K562 (cell line): Measurements from ENCODE around the gene UTRN. TPM values are rescaled to one million over a fixed set of nuclear protein-coding genes. Genes with fewer than 3 reads are reported as not detected.

Experiments
- ATAC-seq: fragments of 200-7000 bp; cut with Tn5 transposase; 3 replicates; pipeline ENCODE4 v1.9.1; 2020; ENCODE audit warnings: moderate library complexity
- BruUV-seq: library from RNA; stranded (reverse); fragments of 400-500 nt; replicated peaks from 2 replicates; lab custom pipeline; 2021; lab: Mats Ljungman, UMichigan
- CTCF ChIA-PET: fragments of 300-600 bp; formaldehyde crosslinking; extraction: SDS; loops from one replicate; lab custom pipeline; 2021; ENCODE audit warnings: low intra/inter-chr PET ratio; lab: Yijun Ruan, JAX
- POLR2A ChIA-PET: fragments of 300-600, 350-650 bp; sonication (Branson Sonifier 250); formaldehyde crosslinking; extraction: SDS; loops from one replicate; lab custom pipeline; 2021; ENCODE audit warnings: antibody characterized with exemption, inconsistent platforms; lab: Yijun Ruan, JAX
- DNase-seq, 4 experiments: peaks; one replicate each; pipeline versions ENCODE4 v3.0.0 to v3.0.0-alpha.2; 2011 to 2018; ENCODE audit warnings: low spot score in 3 of 4, mixed read lengths in 3 of 4; ENCODE audit errors: extremely low read depth in 1 of 4
- FAIRE-seq: peaks from 2 replicates; lab custom pipeline; 2011; peaks lifted over from hg19 to GRCh38; lab: Jason Lieb, UNC
- H2AFZ ChIP-seq: 2 replicates; pipeline ENCODE4 v1.6.0; 2011; ENCODE audit warnings: low read depth, low read length, control low read depth, inconsistent platforms
- H3K27ac ChIP-seq: fragments of 200-600 bp; 3 replicates; pipeline ENCODE4 v1.8.0; 2011; ENCODE audit warnings: low read depth, mild to moderate bottlenecking, control low read depth, inconsistent platforms, low read length, moderate library complexity, mixed read lengths; ENCODE audit errors: extremely low read depth
- H3K27me3 ChIP-seq, 2 experiments: fragments of 300-600 bp in 1 of 2; 2 replicates in 1 of 2; 3 replicates in 1 of 2; pipeline versions ENCODE4 v1.6.0 to v1.8.0; 2011; ENCODE audit warnings: inconsistent platforms in 2 of 2, low read length in 2 of 2, mild to moderate bottlenecking in 1 of 2, mixed read lengths in 1 of 2, moderate library complexity in 1 of 2; ENCODE audit not compliant: control insufficient read depth in 2 of 2, insufficient read depth in 2 of 2
- H3K36me3 ChIP-seq: fragments of 300-600 bp; 3 replicates; pipeline ENCODE4 v1.8.0; 2011; ENCODE audit warnings: mild to moderate bottlenecking, low read length, inconsistent platforms; ENCODE audit not compliant: control insufficient read depth, insufficient read depth
- H3K4me1 ChIP-seq, 2 experiments: fragments of 200-600 bp in 1 of 2; replicated peaks in 1 of 2; 2 replicates in 1 of 2; 3 replicates in 1 of 2; pipeline versions ENCODE4 v1.5.1 to v1.8.0; 2011; ENCODE audit warnings: inconsistent platforms in 2 of 2, low read length in 2 of 2, mild to moderate bottlenecking in 1 of 2, mixed read lengths in 1 of 2, moderate library complexity in 1 of 2; ENCODE audit not compliant: control insufficient read depth in 2 of 2, insufficient read depth in 2 of 2
- H3K4me2 ChIP-seq: 2 replicates; pipeline ENCODE4 v1.6.1; 2011; ENCODE audit warnings: low read length, control low read depth, inconsistent platforms, mixed read lengths; ENCODE audit not compliant: insufficient read depth
- H3K4me3 ChIP-seq: fragments of 200-600 bp; sonication (generic), shearing (Covaris generic); 2 replicates; pipeline ENCODE4 v1.5.1; 2016; ENCODE audit warnings: control low read depth, inconsistent platforms
- H3K79me2 ChIP-seq: fragments of 200-600 bp; 3 replicates; pipeline ENCODE4 v1.8.0; 2011; ENCODE audit warnings: low read length, inconsistent platforms; ENCODE audit not compliant: control insufficient read depth, insufficient read depth
- H3K9ac ChIP-seq, 2 experiments: 2 replicates each; pipeline versions ENCODE4 v1.6.0 to v1.6.1; 2011; ENCODE audit warnings: low read depth in 2 of 2, low read length in 2 of 2, control low read depth in 1 of 2, inconsistent platforms in 1 of 2, mild to moderate bottlenecking in 1 of 2, mixed read lengths in 1 of 2; ENCODE audit not compliant: insufficient read depth in 1 of 2
- H3K9me1 ChIP-seq: one replicate; pipeline ENCODE4 v1.6.0; 2011; ENCODE audit warnings: inconsistent platforms, mild to moderate bottlenecking, low read length, moderate library complexity; ENCODE audit not compliant: control insufficient read depth, insufficient read depth
- H3K9me3 ChIP-seq: replicated peaks from 2 replicates; pipeline ENCODE4 v1.5.1; 2011; ENCODE audit warnings: low read depth, low read length, inconsistent platforms; ENCODE audit not compliant: control insufficient read depth, insufficient read depth
- H4K20me1 ChIP-seq: replicated peaks from 2 replicates; pipeline ENCODE4 v1.6.1; 2011; ENCODE audit warnings: low read length, inconsistent platforms, mixed read lengths; ENCODE audit not compliant: control insufficient read depth, insufficient read depth
- ARHGAP35 ChIP-seq: fragments of 450-650 bp; IDR thresholded peaks from 2 replicates; pipeline ENCODE4 v1.6.1; 2018; ENCODE audit not compliant: partially characterized antibody
- CREB1 ChIP-seq, 2 experiments: sonication (generic) in 1 of 2; formaldehyde crosslinking in 1 of 2; IDR thresholded peaks; 2 replicates each; pipeline versions ENCODE4 v1.6.1 to v1.8.0; 2012 to 2022; ENCODE audit warnings: inconsistent platforms in 1 of 2, mild to moderate bottlenecking in 1 of 2, missing genetic modification reagents in 1 of 2, moderate library complexity in 1 of 2
- DACH1 ChIP-seq: fragments of 450-650 bp; IDR thresholded peaks from 2 replicates; pipeline ENCODE4 v1.6.1; 2018; ENCODE audit not compliant: partially characterized antibody
- EGR1 ChIP-seq: fragments of 450-650 bp; conservative IDR thresholded peaks from 2 replicates; pipeline ENCODE4 v1.6.1; 2017; ENCODE audit warnings: mild to moderate bottlenecking
- PHF8 ChIP-seq: fragments of 200-600 bp; sonication (generic); IDR thresholded peaks from 2 replicates; pipeline ENCODE4 v1.6.1; 2012; ENCODE audit warnings: mixed run types, mild to moderate bottlenecking, inconsistent platforms, low read length, moderate library complexity, borderline replicate concordance
- POLR2AphosphoS5 ChIP-seq: IDR thresholded peaks from 2 replicates; pipeline ENCODE4 v1.6.1; 2011; ENCODE audit warnings: mild to moderate bottlenecking, low read depth, low read length, moderate library complexity; ENCODE audit not compliant: control insufficient read depth, insufficient read depth
- PTTG1 ChIP-seq: fragments of 450-650 bp; IDR thresholded peaks from 2 replicates; pipeline ENCODE4 v1.6.1; 2016; ENCODE audit warnings: low read depth, mild to moderate bottlenecking, missing genetic modification characterization, missing compliant biosample characterization
- SMAD3 ChIP-seq: fragments of 450-650 bp; formaldehyde crosslinking; conservative IDR thresholded peaks from 2 replicates; pipeline ENCODE4 v1.4.0; 2020; ENCODE audit warnings: mild to moderate bottlenecking
- TAF1 ChIP-seq: IDR thresholded peaks from 2 replicates; pipeline ENCODE4 v1.6.1; 2011; ENCODE audit warnings: mild to moderate bottlenecking, low read length, moderate library complexity; ENCODE audit not compliant: insufficient read depth, control insufficient read depth, severe bottlenecking; ENCODE audit errors: extremely low read depth
- XRCC3 ChIP-seq: fragments of 450-650 bp; IDR thresholded peaks from 2 replicates; pipeline ENCODE4 v1.6.1; 2017; ENCODE audit warnings: mild to moderate bottlenecking, moderate library complexity
- ZFP30 ChIP-seq: fragments of 250-450 bp; sonication (Bioruptor Pico); IDR thresholded peaks from 2 replicates; pipeline ENCODE4 v1.8.0; 2022; ENCODE audit warnings: moderate library complexity, mild to moderate bottlenecking, inconsistent platforms, borderline replicate concordance
- ZNF707 ChIP-seq: fragments of 250-450 bp; sonication (Bioruptor Pico); conservative IDR thresholded peaks from 2 replicates; pipeline ENCODE4 v1.8.0; 2022; ENCODE audit warnings: inconsistent platforms, mild to moderate bottlenecking, moderate library complexity
- ZSCAN32 ChIP-seq: fragments of 450-650 bp; formaldehyde crosslinking; IDR thresholded peaks from 2 replicates; pipeline ENCODE4 v1.4.0; 2020; ENCODE audit warnings: mild to moderate bottlenecking, moderate library complexity
- WGBS: fragments of 100-300 bp; shearing (Covaris generic); methylation state at CpG from one replicate; pipeline ENCODE4 v1.1.6; 2016; ENCODE audit warnings: low coverage, mixed read lengths; ENCODE audit not compliant: insufficient coverage; ENCODE audit errors: missing lambda C conversion rate; 5-methylcytosine and 5-hydroxymethylcytosine counted together
- in situ Hi-C: fragments of 300-500 bp; cut with MboI; formaldehyde crosslinking; loops from 4 replicates; pipeline ENCODE4 v1.15.0; 2018; ENCODE audit warnings: inconsistent platforms, mixed read lengths
- intact Hi-C: fragments of 100-400 bp; cut with micrococcal nuclease; formaldehyde crosslinking; loops from 2 replicates; pipeline ENCODE4 v1.14.2; 2022
- polyA plus RNA-seq, 8 experiments: library from polyadenylated mRNA; depleted of rRNA in 4 of 8; stranded (reverse) in 5 of 8; unstranded in 3 of 8; fragments of >200 nt; fragmentation: Nextera tagmentation in 2 of 8; fragmentation: Illumina TruSeq in 1 of 8; extraction: Ambion mirVana in 2 of 8; extraction: Trizol in 1 of 8; gene quantifications; 2 replicates each; pipeline versions ENCODE4 v1.2.1 to v1.2.3, GENCODE V29; 2011 to 2014; ENCODE audit warnings: inconsistent platforms in 1 of 8, missing spikeins in 1 of 8
- total RNA-seq, 7 experiments: library from RNA; depleted of rRNA in 6 of 7; stranded (reverse); fragments of >200 nt in 6 of 7; fragmentation: Illumina TruSeq in 2 of 7; extraction: Trizol in 2 of 7; gene quantifications; 2 replicates each; pipeline versions ENCODE4 v1.2.1 to v1.2.3, GENCODE V29; 2011 to 2021; ENCODE audit warnings: low replicate concordance in 1 of 7
- TF ChIP-seq, protein P1 (sequence below): sonication (generic); formaldehyde crosslinking; IDR thresholded peaks from 2 replicates; pipeline ENCODE4 v1.8.0; 2022; ENCODE audit warnings: mild to moderate bottlenecking, missing genetic modification reagents
- TF ChIP-seq, protein P2 (sequence below): sonication (generic); IDR thresholded peaks from 2 replicates; pipeline ENCODE4 v1.6.1; 2016

The UTRN gene
- total and polyA plus RNA-seq, 9 of the 15 experiments (the other 6 are each of a cell fraction or from before 2014, with no cell fraction given), result 0.94 to 22.4 (median 10.0) TPM

DNA sequence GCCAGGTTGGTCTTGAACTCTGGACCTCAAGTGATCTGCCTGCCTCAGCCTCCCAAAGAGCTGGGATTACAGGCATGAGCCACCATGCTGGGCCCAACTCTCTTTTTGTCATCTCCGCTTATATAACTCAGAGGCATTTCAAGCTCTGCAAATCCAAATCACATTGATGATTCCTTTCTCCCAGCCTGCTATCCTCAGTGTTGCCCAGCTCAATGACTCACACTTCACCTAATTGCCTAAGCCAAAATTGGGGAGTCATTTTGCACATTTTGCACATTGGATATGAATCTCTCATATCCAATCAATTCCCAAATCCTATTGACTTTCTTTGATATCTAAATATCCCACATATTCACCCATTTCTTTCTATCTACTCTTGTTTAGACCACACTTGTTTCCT lies 3.9 kb downstream of the UTRN start:
- in situ Hi-C loops, result no loop called here
- CTCF ChIA-PET, result no interaction called here
- no peak overlapping the region for H3K9ac ChIP-seq

More for the DNA sequence above, 3.9 kb downstream of the UTRN start:
- H3K27me3 ChIP-seq, result peaks cover 28 to 33% of the 10 kb centered on the region in 2 experiments
- H3K36me3 ChIP-seq, result no peaks in the 10 kb centered on the region
- POLR2A ChIA-PET, result interaction anchor here (0.6 kb wide), 1 partner anchor 42 kb away, joined by 3 read pairs; no protein-coding TSS in a partner anchor
- no peak overlapping the region for H3K27ac ChIP-seq
- DNase-seq (no peak), FAIRE-seq (no peak), ATAC-seq (no peak)
- H2AFZ ChIP-seq, result no peak overlapping the region
- H3K4me2 ChIP-seq, result no peak overlapping the region
- 0% methylated on average over 1 of the region's 1 CpG for WGBS
- H3K4me3 ChIP-seq, result no peak overlapping the region
- no TSS peak for BruUV-seq
- intact Hi-C loops, result no loop called here
- H3K4me1 ChIP-seq, result peaks cover 0 to 27% of the 10 kb centered on the region in 2 experiments; a peak in 3 of 5 replicates
- no peak for TF ChIP-seq ARHGAP35
- TF ChIP-seq, protein P1, sequence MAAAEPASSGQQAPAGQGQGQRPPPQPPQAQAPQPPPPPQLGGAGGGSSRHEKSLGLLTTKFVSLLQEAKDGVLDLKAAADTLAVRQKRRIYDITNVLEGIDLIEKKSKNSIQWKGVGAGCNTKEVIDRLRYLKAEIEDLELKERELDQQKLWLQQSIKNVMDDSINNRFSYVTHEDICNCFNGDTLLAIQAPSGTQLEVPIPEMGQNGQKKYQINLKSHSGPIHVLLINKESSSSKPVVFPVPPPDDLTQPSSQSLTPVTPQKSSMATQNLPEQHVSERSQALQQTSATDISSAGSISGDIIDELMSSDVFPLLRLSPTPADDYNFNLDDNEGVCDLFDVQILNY (CRISPR knock-in tag), result no peak
- no peak for TF ChIP-seq EGR1
- TF ChIP-seq PTTG1 (tag), result no peak
- TF ChIP-seq XRCC3, result no peak
- no peak for TF ChIP-seq POLR2AphosphoS5
- no peak for TF ChIP-seq PHF8
- no peak for TF ChIP-seq TAF1
- no peak for TF ChIP-seq ZSCAN32 (CRISPR knock-in tag)
- no peak for TF ChIP-seq SMAD3 (CRISPR knock-in tag)
- TF ChIP-seq CREB1 (IDR thresholded peaks at IDR 0.05), result no peak
- no peak for TF ChIP-seq CREB1 (CRISPR knock-in tag; IDR thresholded peaks at IDR 0.05)
- TF ChIP-seq ZFP30 (CRISPR knock-in tag), result no peak
- TF ChIP-seq, protein P2, sequence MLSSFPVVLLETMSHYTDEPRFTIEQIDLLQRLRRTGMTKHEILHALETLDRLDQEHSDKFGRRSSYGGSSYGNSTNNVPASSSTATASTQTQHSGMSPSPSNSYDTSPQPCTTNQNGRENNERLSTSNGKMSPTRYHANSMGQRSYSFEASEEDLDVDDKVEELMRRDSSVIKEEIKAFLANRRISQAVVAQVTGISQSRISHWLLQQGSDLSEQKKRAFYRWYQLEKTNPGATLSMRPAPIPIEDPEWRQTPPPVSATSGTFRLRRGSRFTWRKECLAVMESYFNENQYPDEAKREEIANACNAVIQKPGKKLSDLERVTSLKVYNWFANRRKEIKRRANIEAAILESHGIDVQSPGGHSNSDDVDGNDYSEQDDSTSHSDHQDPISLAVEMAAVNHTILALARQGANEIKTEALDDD, result no peak
- no peak for TF ChIP-seq DACH1
- TF ChIP-seq ZNF707 (CRISPR knock-in tag), result no peak
- H4K20me1 ChIP-seq, result no peaks in the 10 kb centered on the region
- no peaks in the 10 kb centered on the region for H3K9me3 ChIP-seq
- H3K9me1 ChIP-seq, result no peaks in the 10 kb centered on the region
- no peaks in the 10 kb centered on the region for H3K79me2 ChIP-seq
